Thyroid gland (tissue), 4 donors: ENCODE results near the gene HIPK2.

ENCODE experiments used
- CTCF ChIP-seq, 6 experiments: fragments of 200-600 bp in 3 of 6; fragments of 450-650 bp in 3 of 6; sonication (generic) in 3 of 6; IDR thresholded peaks; one replicate each; pipeline ENCODE4 v1.5.1; 2016 to 2019; ENCODE audit warnings: antibody characterized with exemption in 6 of 6, mild to moderate bottlenecking in 2 of 6, inconsistent platforms in 1 of 6, moderate library complexity in 1 of 6
- POLR2A ChIP-seq, 2 donors: fragments of 450-650 bp; IDR thresholded peaks; one replicate each; pipeline ENCODE4 v1.6.1; 2017; ENCODE audit warnings: antibody characterized with exemption in 2 of 2, mild to moderate bottlenecking in 2 of 2, moderate library complexity in 1 of 2

- TF ChIP-seq CTCF (IDR thresholded peaks at IDR 0.05) (no peak), POLR2A (IDR thresholded peaks at IDR 0.05) (no peak)
Observed at GRCh38 chr7:139548302-139549028, 229.3 kb downstream of the HIPK2 start.
